ENCODE measurements around the gene CCDC159. TPM values are rescaled to one million over a fixed set of nuclear protein-coding genes. Genes with fewer than 3 reads are reported as not detected.

Gene CCDC159
- total and polyA plus RNA-seq, 2 of the 13 experiments (the other 11 are each of a cell fraction or from before 2014, with no cell fraction given): 1.7 to 6.3 TPM

DNA sequence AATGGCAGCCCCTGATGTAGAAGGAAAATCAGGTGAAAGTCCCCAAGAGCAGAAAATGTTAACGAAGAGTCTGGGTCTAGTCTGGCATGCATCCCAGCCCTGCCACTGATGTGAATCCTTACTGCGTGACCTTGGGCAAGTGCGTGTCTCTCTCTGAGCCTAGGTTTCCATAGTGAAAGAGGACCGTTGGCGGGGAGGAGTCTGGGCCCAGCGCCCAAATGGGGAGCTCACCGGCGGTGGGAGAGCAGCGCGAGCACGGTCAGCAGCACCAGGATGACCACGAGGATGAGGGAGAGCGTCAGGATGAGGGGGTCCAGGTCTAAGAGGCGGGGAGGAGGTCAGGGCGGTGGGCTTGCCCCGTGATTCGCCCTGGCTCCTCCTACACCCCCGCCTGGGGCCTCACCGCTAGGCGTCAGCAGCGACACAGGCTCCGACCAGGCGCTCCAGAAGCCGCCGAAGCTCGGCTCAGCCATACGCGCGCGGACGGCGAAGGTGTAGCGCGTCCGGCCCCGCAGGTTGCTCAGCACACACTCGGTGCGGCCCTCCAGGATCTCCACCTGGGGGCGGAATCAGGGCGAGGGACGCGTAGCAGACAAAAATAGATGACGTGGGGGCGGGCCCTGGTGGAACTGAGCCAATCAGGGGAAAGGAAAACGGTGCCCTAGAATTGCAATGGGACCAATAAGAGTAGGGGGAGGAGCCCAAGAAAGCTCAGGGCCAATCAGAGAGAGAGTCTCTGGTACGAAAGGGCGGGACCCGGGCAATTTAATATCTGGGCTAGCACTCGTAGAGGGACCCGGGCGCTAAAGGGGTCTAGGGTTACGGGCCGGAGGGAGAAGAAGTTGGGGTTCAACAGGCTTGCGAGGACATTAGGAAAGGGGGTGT lies 34.6 kb downstream of the CCDC159 start (continued):
- TF ChIP-seq ZBTB38 (CRISPR knock-in tag; IDR thresholded peaks at IDR 0.05) (peak; percentile 78), NFKBIZ (CRISPR knock-in tag; IDR thresholded peaks at IDR 0.05) (no peak), SMYD3 (CRISPR knock-in tag; IDR thresholded peaks at IDR 0.05) (0 out of 2 replicates have a peak, but pooled peaks have one; percentile 82), ETV6 (CRISPR knock-in tag; conservative IDR thresholded peaks at IDR 0.05) (0 out of 2 replicates have a peak, but pooled peaks have one; percentile 25), AKAP8 (CRISPR knock-in tag; IDR thresholded peaks at IDR 0.05) (peak; percentile 79; the same call in 1 of the 2 replicates), ZNF563 (CRISPR knock-in tag; IDR thresholded peaks at IDR 0.05) (no peak), GTF2F1 (IDR thresholded peaks at IDR 0.05; ENCODE audit: low read length) (no peak), ZNF556 (CRISPR knock-in tag; IDR thresholded peaks at IDR 0.05; ENCODE audit: borderline replicate concordance) (peak; percentile 86), IRF2 (CRISPR knock-in tag; IDR thresholded peaks at IDR 0.05) (peak; percentile 85; the same call in 1 of the 2 replicates), HCFC1 (IDR thresholded peaks at IDR 0.05; ENCODE audit: low read depth, low read length) (0 out of 2 replicates have a peak, but pooled peaks have one; percentile 19), ZFY (CRISPR knock-in tag; IDR thresholded peaks at IDR 0.05) (peak; percentile 27; the same call in 1 of the 2 replicates), REPIN1 (CRISPR knock-in tag; IDR thresholded peaks at IDR 0.05; ENCODE audit: borderline replicate concordance, low read depth) (peak; percentile 86; the same call in 1 of the 2 replicates), ZNF841 (CRISPR knock-in tag; IDR thresholded peaks at IDR 0.05; ENCODE audit: borderline replicate concordance) (no peak), KDM5A (IDR thresholded peaks at IDR 0.05; ENCODE audit: borderline replicate concordance, low read length) (no peak; the same call in 1 of the 2 replicates), SATB2 (CRISPR knock-in tag; IDR thresholded peaks at IDR 0.05) (no peak), THAP11 (CRISPR knock-in tag; IDR thresholded peaks at IDR 0.05) (peak; percentile 82), FOSL1 (CRISPR knock-in tag; IDR thresholded peaks at IDR 0.05; ENCODE audit: borderline replicate concordance) (no peak), TRIM24 (CRISPR knock-in tag; IDR thresholded peaks at IDR 0.05) (no peak), PHB2 (IDR thresholded peaks at IDR 0.05; ENCODE audit: partially characterized antibody) (no peak), SRY (CRISPR knock-in tag; IDR thresholded peaks at IDR 0.05) (peak; percentile 91; the same call in 1 of the 2 replicates), GABPB1 (CRISPR knock-in tag; IDR thresholded peaks at IDR 0.05) (peak; percentile 83), ZFP1 (CRISPR knock-in tag; IDR thresholded peaks at IDR 0.05) (0 out of 2 replicates have a peak, but pooled peaks have one; percentile 65), XRCC5 (optimal IDR thresholded peaks at IDR 0.05; ENCODE audit: low read length) (peak; percentile 88)
- TF ChIP-seq, protein P1, sequence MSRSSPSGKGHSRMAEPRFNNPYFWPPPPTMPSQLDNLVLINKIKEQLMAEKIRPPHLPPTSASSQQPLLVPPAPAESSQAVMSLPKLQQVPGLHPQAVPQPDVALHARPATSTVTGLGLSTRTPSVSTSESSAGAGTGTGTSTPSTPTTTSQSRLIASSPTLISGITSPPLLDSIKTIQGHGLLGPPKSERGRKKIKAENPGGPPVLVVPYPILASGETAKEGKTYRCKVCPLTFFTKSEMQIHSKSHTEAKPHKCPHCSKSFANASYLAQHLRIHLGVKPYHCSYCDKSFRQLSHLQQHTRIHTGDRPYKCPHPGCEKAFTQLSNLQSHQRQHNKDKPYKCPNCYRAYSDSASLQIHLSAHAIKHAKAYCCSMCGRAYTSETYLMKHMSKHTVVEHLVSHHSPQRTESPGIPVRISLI (CRISPR knock-in tag; IDR thresholded peaks at IDR 0.05; ENCODE audit: borderline replicate concordance): peak; percentile 36; the same call in 1 of the 2 replicates
- TF ChIP-seq, protein P2, sequence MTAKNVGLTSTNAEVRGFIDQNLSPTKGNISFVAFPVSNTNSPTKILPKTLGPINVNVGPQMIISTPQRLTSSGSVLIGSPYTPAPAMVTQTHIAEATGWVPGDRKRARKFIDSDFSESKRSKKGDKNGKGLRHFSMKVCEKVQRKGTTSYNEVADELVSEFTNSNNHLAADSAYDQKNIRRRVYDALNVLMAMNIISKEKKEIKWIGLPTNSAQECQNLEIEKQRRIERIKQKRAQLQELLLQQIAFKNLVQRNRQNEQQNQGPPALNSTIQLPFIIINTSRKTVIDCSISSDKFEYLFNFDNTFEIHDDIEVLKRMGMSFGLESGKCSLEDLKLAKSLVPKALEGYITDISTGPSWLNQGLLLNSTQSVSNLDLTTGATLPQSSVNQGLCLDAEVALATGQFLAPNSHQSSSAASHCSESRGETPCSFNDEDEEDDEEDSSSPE (CRISPR knock-in tag; IDR thresholded peaks at IDR 0.05): peak; percentile 90
- TF ChIP-seq, protein P3, sequence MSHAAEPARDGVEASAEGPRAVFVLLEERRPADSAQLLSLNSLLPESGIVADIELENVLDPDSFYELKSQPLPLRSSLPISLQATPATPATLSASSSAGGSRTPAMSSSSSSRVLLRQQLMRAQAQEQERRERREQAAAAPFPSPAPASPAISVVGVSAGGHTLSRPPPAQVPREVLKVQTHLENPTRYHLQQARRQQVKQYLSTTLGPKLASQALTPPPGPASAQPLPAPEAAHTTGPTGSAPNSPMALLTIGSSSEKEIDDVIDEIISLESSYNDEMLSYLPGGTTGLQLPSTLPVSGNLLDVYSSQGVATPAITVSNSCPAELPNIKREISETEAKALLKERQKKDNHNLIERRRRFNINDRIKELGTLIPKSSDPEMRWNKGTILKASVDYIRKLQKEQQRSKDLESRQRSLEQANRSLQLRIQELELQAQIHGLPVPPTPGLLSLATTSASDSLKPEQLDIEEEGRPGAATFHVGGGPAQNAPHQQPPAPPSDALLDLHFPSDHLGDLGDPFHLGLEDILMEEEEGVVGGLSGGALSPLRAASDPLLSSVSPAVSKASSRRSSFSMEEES (CRISPR knock-in tag; IDR thresholded peaks at IDR 0.05): 0 out of 2 replicates have a peak, but pooled peaks have one; percentile 30
- TF ChIP-seq, protein P4, sequence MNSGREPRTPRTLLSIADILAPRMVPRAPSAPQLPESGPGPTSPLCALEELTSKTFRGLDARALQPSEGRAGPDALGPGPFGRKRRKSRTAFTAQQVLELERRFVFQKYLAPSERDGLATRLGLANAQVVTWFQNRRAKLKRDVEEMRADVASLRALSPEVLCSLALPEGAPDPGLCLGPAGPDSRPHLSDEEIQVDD (CRISPR knock-in tag; IDR thresholded peaks at IDR 0.05; ENCODE audit: borderline replicate concordance): 0 out of 2 replicates have a peak, but pooled peaks have one; percentile 68
